GM18907 (cell line): ENCODE measurements around the gene CAMK1D.

Experiments used
- ATAC-seq: cut with Tn5 transposase; IDR thresholded peaks from one replicate; pipeline ENCODE4 v1.9.1; 2021; ENCODE audit warnings: mild to moderate bottlenecking, moderate library complexity; ENCODE audit not compliant: unreplicated experiment

CAMK1D gene

GRCh38 chr10:12510984-12511383 is 161.6 kb downstream of the CAMK1D start:
- no peak for ATAC-seq

GRCh38 chr10:12511651-12512050 is 162.3 kb downstream of the CAMK1D start:
- no peak for ATAC-seq

- ATAC-seq: no peak
Observed at GRCh38 chr10:12512332-12513002, 163.1 kb downstream of the CAMK1D start.

GRCh38 chr10:12513003-12513365 is 163.6 kb downstream of the CAMK1D start:
- no peak for ATAC-seq

- ATAC-seq: no peak
Observed at GRCh38 chr10:12513775-12514673, 164.7 kb downstream of the CAMK1D start.

- ATAC-seq: no peak
Observed at GRCh38 chr10:12518024-12518423, 168.7 kb downstream of the CAMK1D start.

GRCh38 chr10:12521423-12521822 is 172.1 kb downstream of the CAMK1D start:
- ATAC-seq: no peak

GRCh38 chr10:12526311-12526710 is 177.0 kb downstream of the CAMK1D start:
- ATAC-seq: no peak

- ATAC-seq: no peak
Observed at GRCh38 chr10:12529976-12530375, 180.6 kb downstream of the CAMK1D start.

- no peak for ATAC-seq
Observed at GRCh38 chr10:12531305-12532220, 182.2 kb downstream of the CAMK1D start.

GRCh38 chr10:12533151-12533550 is 183.8 kb downstream of the CAMK1D start:
- ATAC-seq: no peak

- ATAC-seq: no peak
Observed at GRCh38 chr10:12533723-12534122, 184.4 kb downstream of the CAMK1D start.

GRCh38 chr10:12534824-12535223 is 185.5 kb downstream of the CAMK1D start:
- no peak for ATAC-seq

GRCh38 chr10:12535656-12536055 is 186.3 kb downstream of the CAMK1D start:
- ATAC-seq: no peak

GRCh38 chr10:12538491-12538995 is 189.2 kb downstream of the CAMK1D start:
- no peak for ATAC-seq

- no peak for ATAC-seq
Observed at GRCh38 chr10:12539350-12540164, 190.2 kb downstream of the CAMK1D start.

- no peak for ATAC-seq
Observed at GRCh38 chr10:12540341-12540781, 191.0 kb downstream of the CAMK1D start.

GRCh38 chr10:12541446-12542067 is 192.2 kb downstream of the CAMK1D start:
- no peak for ATAC-seq

GRCh38 chr10:12542133-12542670 is 192.9 kb downstream of the CAMK1D start:
- no peak for ATAC-seq
